ENCODE results near the gene SPAG16. TPM values are rescaled to one million over a fixed set of nuclear protein-coding genes. Genes with fewer than 3 reads are reported as not detected.

SPAG16 gene
- total RNA-seq, 1 experiment from 2014 or later = 21.5 TPM

GRCh38 chr2:214215107-214215506, 930.8 kb downstream of the SPAG16 start:
- H3K9me3 Mint-ChIP-seq (ENCODE audit: unreplicated experiment) = no peaks in the 10 kb centered on the region
- DNase-seq = no peak
- no peaks in the 10 kb centered on the region for H3K27me3 Mint-ChIP-seq (ENCODE audit: insufficient read depth, unreplicated experiment)
- intact Hi-C loops (cut with micrococcal nuclease; ENCODE audit: unreplicated experiment) = no loop called here
- Histone ChIP-seq H3K4me1 (no peaks in the 10 kb centered on the region), H3K27me3 (replicated peaks; ENCODE audit: control insufficient read depth, insufficient read depth, low read length) (no peaks in the 10 kb centered on the region), H3K4me3 (ENCODE audit: low read depth, low read length) (no peak overlapping the region), H3K36me3 (ENCODE audit: control insufficient read depth, insufficient read depth, low read length) (no peaks in the 10 kb centered on the region), H3K9me3 (no peaks in the 10 kb centered on the region)
- BruUV-seq (replicated peaks) = no TSS peak
- H3K4me3 Mint-ChIP-seq (ENCODE audit: unreplicated experiment) = no peak overlapping the region
- H3K27ac Mint-ChIP-seq (ENCODE audit: unreplicated experiment) = no peak overlapping the region
- CTCF ChIA-PET = no interaction called here
- POLR2A ChIA-PET = no interaction called here
- no peaks in the 10 kb centered on the region for H3K36me3 Mint-ChIP-seq (ENCODE audit: insufficient read depth, unreplicated experiment)
- no peaks in the 10 kb centered on the region for H3K4me1 Mint-ChIP-seq (ENCODE audit: low read depth, unreplicated experiment)
- no peak for TF ChIP-seq CTCF (IDR thresholded peaks at IDR 0.05; ENCODE audit: insufficient read depth in 1 of 2, low read depth in 1 of 2, low read length in 1 of 2, severe bottlenecking in 1 of 2, unreplicated experiment in 1 of 2)

- no peaks in the 10 kb centered on the region for H3K27me3 ChIP-seq (replicated peaks; ENCODE audit: control insufficient read depth, insufficient read depth, low read length)
- intact Hi-C loops (cut with micrococcal nuclease; ENCODE audit: unreplicated experiment) = no loop called here
- no TSS peak for BruUV-seq (replicated peaks)
- no peak for DNase-seq
- no peak overlapping the region for H3K4me3 Mint-ChIP-seq (ENCODE audit: unreplicated experiment)
- H3K36me3 Mint-ChIP-seq (ENCODE audit: insufficient read depth, unreplicated experiment) = no peaks in the 10 kb centered on the region
- H3K9me3 Mint-ChIP-seq (ENCODE audit: unreplicated experiment) = no peaks in the 10 kb centered on the region
- H3K4me1 ChIP-seq = no peaks in the 10 kb centered on the region
- no peak overlapping the region for H3K27ac Mint-ChIP-seq (ENCODE audit: unreplicated experiment)
- H3K27me3 Mint-ChIP-seq (ENCODE audit: insufficient read depth, unreplicated experiment) = no peaks in the 10 kb centered on the region
- H3K4me1 Mint-ChIP-seq (ENCODE audit: low read depth, unreplicated experiment) = no peaks in the 10 kb centered on the region
- POLR2A ChIA-PET = no interaction called here
- H3K36me3 ChIP-seq (ENCODE audit: control insufficient read depth, insufficient read depth, low read length) = no peaks in the 10 kb centered on the region
- CTCF ChIA-PET = no interaction called here
- no peaks in the 10 kb centered on the region for H3K9me3 ChIP-seq
- H3K4me3 ChIP-seq (ENCODE audit: low read depth, low read length) = no peak overlapping the region
- no peak for TF ChIP-seq CTCF (IDR thresholded peaks at IDR 0.05; ENCODE audit: insufficient read depth in 1 of 2, low read depth in 1 of 2, low read length in 1 of 2, severe bottlenecking in 1 of 2, unreplicated experiment in 1 of 2)
Observed at GRCh38 chr2:214217136-214217535, 932.9 kb downstream of the SPAG16 start.

GRCh38 chr2:214217599-214217998, 933.3 kb downstream of the SPAG16 start:
- ChIA-PET CTCF (no interaction called here), POLR2A (no interaction called here)
- H3K27me3 ChIP-seq (replicated peaks; ENCODE audit: control insufficient read depth, insufficient read depth, low read length) = no peaks in the 10 kb centered on the region
- no peaks in the 10 kb centered on the region for H3K36me3 Mint-ChIP-seq (ENCODE audit: insufficient read depth, unreplicated experiment)
- no peak overlapping the region for H3K27ac Mint-ChIP-seq (ENCODE audit: unreplicated experiment)
- no peak for DNase-seq
- intact Hi-C loops (cut with micrococcal nuclease; ENCODE audit: unreplicated experiment) = no loop called here
- no peaks in the 10 kb centered on the region for H3K27me3 Mint-ChIP-seq (ENCODE audit: insufficient read depth, unreplicated experiment)
- H3K9me3 Mint-ChIP-seq (ENCODE audit: unreplicated experiment) = no peaks in the 10 kb centered on the region
- no peaks in the 10 kb centered on the region for H3K4me1 Mint-ChIP-seq (ENCODE audit: low read depth, unreplicated experiment)
- H3K9me3 ChIP-seq = no peaks in the 10 kb centered on the region
- H3K36me3 ChIP-seq (ENCODE audit: control insufficient read depth, insufficient read depth, low read length) = no peaks in the 10 kb centered on the region
- BruUV-seq (replicated peaks) = no TSS peak
- TF ChIP-seq CTCF (IDR thresholded peaks at IDR 0.05; ENCODE audit: insufficient read depth in 1 of 2, low read depth in 1 of 2, low read length in 1 of 2, severe bottlenecking in 1 of 2, unreplicated experiment in 1 of 2) = no peak
- no peak overlapping the region for H3K4me3 Mint-ChIP-seq (ENCODE audit: unreplicated experiment)
- no peaks in the 10 kb centered on the region for H3K4me1 ChIP-seq
- H3K4me3 ChIP-seq (ENCODE audit: low read depth, low read length) = no peak overlapping the region
